T-helper 1 cell (primary cell): Measurements from ENCODE around the gene HTT-AS.
A peak's percentile ranks its signal among the peaks of the same experiment; 100 is the strongest.
"Not testable (repeated sequence)": the region's sequence is repeated elsewhere in the genome, so short reads cannot be mapped to it uniquely, and the experiment has no call there.

Experiments
- DNase-seq, 5 donors: peaks; one replicate each; pipeline ENCODE4 v3.0.0-alpha.2; 2012 to 2020

Gene HTT-AS

DNA sequence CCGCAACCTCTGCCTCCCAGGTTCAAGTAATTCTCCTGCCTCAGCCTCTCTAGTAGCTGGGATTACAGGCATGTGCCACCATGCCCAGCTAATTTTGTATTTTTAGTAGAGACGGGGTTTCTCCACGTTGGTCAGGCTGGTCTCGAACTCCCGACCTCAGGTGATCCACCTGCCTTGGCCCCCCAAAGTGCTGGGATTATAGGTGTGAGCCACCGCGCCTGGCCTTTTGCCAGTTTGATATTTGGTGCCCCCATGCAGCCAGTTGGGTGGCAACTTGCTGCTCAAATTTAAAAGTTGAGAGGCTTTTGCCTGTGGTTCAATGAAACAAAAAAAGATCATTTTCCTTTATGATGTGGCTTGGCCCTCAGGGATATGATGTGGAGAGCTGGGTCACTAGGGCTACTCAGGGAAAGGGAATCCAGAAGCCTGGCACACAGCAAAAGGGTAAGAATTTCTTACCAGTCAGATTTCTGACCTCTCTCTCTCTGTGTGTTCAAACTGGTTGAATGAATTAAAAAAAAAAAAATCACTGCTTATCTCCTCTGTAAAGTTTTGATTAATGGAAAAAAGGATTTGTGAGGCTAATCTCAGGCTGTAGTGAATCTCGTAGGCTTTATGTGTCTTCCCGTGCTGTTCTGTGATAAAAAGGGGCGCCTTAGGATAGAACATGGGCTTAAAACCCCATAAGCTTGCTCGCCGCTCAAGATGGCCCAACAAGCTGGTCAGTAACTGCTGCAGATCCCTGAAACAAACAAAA, 23.0 kb downstream of the HTT-AS start:
- DNase-seq = not testable (repeated sequence)

DNA sequence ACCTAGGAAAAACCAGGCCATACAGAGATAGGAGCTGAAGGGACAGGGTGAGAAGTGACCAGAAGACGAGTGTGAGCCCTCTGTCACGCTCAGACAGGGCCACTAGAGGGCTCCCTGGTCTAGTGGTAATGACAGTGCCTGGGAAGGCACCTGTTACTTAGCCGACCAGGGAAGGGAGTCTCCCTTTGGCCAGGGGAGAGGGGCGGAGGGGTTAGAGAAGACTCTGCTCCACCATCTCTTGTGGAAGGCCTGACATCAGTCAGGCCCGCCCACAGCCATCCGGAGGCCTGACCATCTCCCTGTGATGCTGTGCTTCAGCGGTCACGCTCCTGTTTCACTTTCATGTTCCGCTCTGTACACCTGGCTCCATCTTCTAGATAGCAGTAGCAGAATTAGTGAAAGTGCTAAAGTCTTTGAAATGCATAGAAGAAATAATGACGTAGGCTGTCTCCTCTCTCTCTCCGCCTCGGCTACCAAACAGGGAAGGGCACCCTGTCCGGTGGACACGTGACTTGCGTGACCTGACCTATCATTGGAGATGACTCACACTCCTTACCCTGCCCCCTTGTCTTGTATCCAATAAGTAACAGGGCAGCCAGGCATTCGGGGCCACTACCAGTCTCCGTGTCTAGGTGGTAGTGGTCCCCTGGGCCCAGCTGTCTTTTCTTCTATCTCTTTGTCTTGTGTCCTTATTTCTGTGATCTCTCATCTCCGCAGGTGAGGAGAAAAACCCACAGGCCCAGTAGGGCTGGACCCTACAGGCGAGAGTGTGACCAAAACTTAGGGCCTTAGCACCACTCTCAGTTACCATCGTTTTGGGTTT, 26.7 kb downstream of the HTT-AS start:
- DNase-seq = peak; percentile 53 to 86 (median 62)

DNA sequence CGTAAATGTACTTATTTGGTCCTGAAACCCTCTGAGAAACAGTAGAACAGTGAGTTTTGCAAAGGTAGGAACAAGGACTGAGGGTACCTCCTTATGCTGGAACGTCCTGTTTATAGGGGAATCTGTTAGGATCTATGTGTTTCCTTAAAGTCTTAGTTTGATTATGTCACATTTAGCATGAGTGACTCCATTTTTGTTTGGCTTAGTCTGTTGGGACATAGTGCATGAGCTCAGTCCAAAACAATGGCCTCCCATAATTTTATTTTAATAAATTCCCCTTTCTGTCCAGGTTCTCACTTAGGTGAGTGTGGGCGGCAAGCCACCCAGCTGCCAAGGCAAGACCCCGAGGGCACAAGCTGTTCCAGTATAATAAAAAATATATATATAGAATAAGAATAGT, 27.7 kb downstream of the HTT-AS start:
- no peak for DNase-seq

DNA sequence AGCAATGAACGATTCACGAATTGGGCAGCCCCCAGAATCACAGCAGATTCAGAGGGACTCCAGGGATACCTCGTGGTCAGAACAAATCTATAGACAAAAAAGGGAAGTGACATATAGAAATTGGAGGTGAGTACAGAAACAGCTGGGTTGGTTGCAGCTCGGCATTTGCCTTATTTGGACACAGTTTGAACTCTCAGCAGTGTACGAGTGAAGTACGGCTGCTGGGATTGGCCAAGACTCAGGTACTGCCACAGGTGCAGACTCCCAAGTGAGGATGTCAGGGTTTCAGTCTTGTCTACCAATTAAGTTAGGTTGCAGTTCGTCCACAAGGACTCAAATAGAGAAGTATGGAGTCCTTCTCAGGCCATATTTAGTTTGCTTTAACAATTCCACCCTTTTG, 28.2 kb downstream of the HTT-AS start:
- DNase-seq = no peak

DNA sequence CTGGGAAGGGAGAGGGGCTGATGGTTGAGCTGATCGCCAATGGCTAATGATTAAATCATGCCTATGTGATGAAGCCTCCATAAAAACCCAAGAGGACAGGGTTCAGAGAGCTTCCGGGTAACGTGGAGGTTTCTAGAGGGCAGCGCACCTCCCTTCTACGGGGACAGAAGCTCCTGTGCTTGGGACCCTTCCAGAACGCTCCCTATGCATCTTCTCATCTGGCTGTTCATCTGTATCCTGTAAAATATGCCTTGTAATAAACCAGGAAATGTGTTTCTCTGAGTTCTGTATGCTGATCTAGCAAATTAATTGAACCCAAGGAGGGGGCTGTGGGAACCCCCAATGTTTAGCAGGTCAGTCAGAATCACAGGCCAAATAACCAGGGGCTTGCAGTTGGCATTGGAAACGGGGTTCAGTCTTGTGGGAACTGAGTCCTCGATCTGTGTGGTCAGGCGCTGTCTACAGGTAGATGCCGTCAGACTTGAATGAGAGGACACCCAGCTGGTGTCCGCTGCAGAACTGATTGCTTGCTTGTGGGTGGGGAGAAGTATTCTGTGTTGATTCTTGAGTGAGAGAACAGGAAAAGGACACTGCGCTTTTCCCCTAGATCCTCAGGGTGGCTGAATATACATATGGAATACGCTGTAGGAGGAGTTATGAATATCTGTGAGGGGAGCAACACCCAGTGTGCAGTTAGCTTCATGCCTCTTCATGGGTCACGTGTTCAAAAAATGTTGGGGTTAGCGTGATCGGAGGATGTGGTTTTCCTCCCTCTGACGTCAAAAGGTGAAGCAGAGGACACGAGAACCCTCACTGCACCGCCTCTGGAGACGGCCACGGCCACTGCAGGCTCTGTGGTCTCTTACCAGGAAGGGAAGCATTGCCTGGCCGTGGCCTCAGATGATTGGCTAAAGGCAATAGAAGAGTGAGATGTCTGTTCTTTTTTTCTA, 29.2 kb downstream of the HTT-AS start:
- peak; percentile 49 to 81 (median 66) for DNase-seq

DNA sequence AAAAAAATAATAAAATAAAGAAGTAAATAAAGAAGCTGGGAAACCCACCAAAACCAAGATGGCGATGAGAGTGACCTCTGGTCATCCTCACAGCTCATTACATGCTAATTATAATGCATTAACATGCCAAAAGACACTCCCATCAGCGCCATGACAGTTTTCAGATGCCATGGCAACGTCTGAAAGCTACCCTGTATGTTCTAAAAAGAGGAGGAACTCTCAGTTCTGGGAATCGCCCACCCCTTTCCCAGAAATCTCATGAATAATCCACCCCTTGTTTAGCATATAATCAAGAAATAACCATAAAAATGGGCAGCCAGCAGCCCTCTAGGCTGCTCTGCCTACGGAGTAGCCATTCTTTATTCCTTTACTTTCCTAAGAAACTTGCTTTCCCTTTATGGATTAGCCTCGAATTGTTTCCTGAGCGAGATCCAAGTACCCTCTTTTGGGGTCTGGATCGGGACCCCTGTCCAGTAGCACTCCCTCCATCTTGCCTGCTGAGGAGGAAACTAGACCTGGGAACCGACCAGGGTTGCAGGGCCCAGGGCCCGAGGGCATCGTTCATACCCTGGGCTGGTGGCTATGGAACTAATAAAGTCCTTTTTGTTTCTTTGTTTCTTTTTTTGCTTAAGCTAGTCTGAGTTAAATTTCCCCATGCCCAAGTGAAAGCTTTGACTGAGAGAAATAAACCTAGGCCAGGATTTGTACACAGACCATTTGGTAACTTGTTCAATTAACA, 30.9 kb downstream of the HTT-AS start:
- DNase-seq = no peak

DNA sequence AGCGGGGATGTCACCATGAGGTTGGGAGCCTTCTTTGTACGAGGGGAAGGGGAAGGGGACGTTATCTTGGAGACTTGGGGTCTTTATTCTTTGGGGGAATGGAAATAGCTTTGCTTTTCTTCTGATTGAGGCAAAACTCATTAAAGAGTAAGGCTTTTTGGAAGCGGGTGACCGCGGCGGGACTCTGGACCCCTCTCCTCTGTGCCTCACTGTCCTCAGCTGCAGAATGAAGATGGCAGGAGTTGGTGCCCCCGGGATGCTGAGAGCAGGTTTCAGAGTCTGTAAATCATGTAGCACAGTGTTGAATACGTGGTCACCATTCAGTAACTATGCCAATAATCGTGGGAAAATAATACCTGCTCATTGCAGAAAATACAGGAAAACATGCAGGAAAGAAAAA, 32.1 kb downstream of the HTT-AS start:
- DNase-seq = no peak

DNA sequence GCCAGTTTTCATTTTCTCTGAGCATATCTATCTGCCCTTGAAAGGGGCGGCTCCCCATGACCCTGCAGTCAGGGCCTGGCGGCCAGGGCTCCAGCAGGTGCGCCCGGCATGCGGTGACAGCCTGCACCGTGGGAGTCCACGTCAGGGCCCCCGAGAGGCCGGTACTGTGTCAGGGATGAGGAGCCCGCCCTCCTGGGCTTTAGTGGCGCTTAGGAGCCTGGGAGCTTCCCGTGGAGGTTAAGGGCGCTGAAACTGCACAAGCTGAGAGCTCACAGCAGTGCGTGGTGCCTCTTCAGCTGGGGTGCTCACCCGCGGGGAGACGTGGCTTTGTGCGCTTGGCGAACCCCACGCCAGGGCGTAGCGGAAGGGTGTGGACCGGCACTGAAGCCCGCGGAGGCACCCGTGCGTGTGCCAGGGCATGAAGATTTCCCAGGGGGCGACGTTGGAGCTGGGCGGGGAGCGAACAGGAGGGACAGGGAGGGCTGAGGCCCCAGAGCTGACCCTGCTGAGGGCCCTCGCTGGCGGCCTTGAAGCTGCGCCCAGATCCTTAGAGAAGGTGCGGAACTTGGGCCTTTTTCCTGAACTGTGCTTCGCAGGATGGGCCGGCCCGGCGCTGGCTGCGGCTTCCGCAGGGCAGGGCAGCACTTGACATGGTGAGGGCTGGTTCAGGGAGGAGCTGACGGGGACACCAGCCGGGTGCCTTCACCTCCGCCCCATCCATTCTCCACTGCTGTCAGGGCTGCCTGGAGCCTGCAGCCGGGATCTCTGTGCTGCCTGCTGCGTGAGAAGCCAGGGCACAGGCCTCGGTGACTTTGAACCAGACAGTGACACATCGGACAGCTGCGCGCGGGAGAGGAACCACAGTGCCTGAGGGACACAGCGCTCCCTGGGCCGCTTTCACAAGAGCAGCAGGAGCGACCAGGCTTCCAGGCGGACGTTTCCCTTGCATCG, 32.9 kb downstream of the HTT-AS start:
- DNase-seq = peak in 3 of 5 donors; percentile 16 to 51 (median 28)

DNA sequence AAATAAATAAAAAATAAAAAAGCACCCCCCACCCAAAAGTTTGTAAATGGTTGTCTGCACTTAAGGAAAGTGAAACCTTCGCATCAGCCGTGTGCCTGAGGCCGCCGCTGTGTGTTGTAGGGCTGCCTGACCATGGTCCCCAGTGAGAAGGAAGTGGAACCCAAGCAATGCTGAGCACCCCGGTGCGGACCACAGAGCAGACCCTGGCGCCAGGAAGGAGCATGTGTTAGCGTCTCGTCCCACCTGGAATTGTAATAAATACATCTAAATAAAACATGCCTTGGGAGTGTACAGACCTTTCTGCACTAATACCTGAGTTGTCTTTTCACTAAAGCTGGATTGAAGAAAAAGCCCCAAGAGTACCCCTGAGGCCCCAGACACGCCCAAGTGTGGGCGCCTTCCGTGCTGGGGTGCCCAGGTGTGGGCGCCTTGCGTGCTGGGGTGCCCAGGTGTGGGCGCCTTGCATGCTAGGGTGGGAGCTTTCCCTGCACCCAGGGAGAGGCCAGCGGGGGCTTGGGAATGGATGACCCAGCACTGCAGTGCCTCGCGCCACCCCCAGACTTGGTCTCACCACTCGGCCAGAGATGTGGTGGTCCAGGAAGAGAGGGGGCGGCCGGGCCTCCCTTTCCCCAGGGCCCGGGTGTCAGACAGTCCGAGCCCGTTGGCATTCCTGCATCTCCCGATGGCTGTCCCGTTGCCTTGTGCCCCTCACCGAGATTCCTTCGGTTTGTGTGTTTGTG, 33.7 kb downstream of the HTT-AS start:
- DNase-seq = no peak

DNA sequence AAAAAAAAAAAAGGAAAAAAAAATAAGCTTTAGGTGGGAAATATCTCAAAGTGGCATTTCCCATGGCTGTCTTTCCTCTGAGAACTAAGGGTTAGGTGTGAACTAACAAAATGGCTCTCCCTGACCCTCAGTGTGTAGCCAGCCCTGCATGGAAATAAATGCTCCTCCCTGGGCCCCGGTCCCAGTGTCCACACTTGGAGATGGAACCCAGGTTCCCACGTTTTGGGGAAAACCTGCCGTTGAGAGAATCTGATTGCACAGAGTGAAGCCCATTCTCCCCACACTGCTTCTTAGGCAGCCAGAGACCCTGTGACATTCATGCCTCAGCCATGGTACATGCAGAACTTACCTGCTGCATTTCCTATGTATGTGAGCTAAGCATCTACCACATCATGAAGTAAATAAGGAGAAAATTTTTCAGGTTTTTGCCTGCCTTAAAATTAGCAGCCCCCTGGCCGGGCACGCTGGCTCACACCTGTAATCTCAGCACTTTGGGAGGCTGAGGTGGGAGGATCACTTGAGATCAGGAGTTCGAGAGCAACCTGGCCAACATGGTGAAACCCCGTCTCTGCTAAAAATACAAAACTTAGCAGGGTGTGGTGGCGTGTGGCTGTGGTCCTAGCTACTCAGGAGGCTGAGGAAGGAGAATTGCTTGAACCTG, 34.5 kb downstream of the HTT-AS start:
- DNase-seq = no peak

DNA sequence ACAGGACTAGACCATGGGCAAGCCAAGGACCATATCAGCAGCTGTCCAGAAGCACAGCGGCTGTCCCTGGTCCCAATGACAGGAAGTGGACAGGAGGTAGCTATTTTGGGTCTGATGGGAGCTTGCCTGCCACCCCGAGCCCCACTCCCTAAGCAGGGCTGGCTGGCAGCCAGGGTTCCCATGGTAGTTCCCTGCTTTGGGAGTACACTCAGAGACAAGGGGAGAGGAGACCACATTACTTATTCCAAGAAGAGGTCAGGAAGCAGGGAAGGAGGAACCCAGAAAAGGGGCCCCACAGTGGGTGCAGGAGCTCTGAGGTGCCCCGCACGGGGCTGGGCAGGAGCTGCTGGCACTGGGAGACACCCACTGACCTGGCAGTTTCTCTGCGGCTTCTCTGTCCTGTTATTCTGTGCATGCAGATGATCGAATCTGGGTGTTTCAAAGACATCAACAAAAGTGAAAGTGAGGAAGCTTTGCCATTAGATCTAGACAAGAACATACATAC, 36.3 kb downstream of the HTT-AS start:
- peak in 1 of 5 donors; percentile 15 for DNase-seq

DNA sequence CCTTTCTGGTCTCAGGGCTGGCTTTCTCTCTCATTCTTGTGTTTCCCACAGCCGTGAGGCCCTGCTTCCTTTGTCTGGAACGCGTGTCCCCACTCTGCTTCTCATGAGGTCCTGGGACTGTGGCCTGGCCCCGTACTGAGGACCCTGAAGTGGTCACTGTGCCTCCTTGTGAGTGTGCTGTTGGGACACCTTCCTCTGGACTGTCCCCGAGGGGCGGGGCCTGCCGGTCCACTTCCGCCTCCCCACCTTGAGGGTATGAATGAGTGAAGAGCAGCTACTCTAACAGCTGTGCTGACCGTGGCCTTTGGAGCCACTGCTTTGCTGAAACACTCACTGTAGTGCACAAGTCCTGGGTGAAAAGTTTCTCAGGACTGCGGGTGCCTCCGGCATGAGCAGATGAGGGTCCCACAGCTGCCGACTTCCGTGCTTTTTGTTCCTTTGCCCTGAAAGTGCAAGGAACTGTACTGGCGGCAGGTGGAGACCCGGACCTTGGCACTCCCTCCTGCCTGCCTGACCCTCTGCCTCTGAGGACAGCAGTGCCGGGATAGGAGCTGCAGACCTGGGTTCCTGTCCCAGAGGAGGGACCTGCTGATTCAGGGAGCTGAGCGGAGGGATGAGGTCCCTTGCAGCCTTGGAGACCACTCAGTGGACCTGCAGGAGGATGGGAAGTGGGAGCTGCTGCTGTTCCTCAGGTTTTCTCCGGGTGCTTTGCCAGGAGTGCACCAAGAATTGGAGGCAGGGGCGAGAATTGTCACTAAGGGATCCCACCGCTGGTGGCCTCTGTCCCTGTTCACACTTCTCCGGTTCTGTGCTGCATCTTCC, 38.0 kb downstream of the HTT-AS start:
- DNase-seq = no peak

DNA sequence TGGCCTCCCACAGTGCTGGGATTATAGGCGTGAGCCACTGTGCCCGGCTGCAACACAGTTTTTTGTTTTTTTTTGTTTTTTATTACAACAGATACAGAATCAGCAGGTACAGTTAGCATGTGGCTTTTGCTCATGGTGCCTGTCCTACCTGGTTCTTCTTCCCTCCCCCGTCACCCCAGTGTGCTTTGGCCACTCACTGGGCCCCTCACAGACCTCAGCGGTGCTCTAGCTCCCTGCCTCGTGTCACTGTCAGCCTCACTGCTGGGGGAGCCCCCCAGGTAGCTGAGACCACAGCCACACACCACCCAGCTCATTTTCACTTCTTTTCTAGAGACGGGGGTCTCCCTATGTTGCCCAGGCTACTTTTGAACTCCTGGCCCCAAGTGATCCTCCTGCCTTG, 38.7 kb downstream of the HTT-AS start:
- no peak for DNase-seq

DNA sequence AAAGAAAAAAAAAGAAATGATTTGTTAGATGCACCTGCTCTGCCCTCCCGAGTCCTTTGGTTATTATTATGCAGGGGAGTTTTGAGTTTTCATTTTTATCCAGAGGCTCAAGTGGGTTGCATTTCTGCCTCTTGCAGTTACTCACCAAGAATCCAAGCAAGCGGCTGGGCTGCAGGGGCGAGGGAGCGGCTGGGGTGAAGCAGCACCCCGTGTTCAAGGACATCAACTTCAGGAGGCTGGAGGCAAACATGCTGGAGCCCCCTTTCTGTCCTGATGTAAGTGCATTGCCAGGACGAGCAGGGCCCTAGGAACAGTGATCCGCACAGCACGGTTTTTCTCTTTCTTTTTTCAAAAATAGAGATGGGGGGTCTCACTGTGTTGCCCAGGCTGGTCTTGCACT, 39.1 kb downstream of the HTT-AS start:
- DNase-seq = no peak

DNA sequence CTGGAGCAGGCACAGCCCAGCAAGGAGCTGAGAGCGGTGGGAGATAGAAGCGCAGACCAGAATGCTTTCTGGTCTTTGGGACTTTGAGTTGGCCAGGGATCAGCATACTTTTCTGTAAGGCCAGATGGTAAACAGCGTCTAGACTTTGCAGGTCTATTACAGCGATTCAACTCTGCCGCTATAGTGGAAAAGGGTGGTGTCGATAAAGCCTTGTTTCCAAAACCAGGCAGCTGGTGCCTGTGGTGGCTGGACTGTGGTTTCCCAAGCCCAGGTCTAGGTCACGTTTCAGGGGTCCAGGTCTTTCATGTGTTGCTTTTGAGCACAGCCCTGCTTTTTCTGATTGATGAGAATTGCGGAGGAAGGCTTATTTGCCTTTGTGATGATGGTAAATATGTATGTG, 40.1 kb downstream of the HTT-AS start:
- no peak for DNase-seq

DNA sequence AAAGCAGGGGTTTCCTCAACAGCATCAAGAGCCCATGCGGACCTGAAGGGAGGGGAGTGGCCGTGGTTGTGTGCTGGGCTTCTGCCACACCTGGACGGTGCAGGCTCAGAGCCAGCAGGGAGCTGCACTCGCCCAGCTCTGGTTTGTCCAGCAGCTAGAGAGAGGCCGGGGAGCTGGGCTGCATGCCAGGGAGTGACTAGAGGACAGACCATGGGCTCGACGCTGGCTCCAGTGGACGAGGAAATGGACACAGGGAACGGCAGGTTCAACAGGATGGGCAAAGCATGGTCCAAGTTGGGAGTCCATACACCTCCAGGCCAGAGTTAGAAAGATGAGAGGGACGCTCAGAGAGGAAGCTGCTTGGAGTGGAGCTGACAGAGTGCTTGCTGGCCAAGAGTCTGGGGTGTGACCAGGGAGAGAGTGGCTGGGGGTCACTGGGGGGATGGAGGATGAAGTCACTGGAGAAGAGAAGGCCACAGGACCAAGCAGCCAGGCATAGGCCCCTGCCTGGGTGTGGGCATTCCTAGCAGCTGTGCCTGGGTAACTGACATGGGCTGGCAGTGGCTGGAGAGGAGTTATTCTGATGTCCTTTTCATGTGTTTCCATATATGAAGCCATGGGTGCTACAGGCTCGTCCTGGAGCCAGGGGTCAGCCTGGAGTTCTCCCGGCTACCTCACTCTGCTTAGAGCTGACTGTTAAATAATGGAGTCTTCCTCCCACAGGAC, 42.8 kb downstream of the HTT-AS start:
- DNase-seq = no peak

DNA sequence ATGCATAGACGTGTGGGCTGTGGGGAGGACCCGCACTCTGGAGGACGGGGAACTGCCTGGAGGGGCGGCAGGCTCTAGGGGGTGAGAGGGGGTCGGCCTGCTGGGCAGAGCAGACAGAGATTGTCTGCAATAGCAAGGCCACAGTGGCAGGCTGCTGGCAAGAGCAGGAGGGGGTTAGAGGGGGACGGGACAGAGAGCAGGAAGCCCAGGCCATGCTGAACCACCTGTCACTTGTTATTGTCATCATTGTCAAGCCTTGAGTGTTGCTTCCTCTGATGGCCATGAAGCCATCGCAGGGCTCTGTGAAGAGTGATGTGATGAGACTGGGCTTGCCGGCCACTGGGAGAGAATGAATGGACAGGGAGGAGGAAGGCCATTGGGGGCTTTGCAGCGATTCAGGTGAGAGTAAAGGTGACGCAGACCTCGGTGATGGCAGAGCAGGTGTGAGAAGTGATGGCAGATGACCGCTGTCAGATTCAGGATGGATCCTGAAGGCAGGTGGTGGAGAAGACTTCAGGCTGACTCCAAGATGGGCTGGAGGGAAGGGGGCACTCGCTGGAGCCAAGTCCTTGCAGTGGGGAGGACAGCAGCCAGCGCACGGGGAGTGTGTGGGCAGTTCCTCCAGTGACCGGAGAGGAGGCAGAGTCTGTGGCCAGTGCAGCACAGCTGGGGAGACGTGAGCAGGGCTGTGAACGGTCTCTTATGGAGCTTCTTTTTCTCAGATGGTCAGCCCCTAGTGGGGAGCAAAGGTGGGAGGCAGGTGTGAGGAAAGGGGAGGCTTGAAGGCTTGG, 43.6 kb downstream of the HTT-AS start:
- no peak for DNase-seq
